Stimulated activated CD4-positive, alpha-beta T cell treated with anti-CD3 and anti-CD28 coated beads, Interleukin-2, amount 100 ng/mL, for 4 hours (primary cell): Measurements from ENCODE around the gene BANF1.

Experiments
- DNase-seq: peaks from one replicate; pipeline ENCODE4 v3.0.0-alpha.2; 2020; ENCODE audit warnings: low read depth

Gene BANF1, protein sequence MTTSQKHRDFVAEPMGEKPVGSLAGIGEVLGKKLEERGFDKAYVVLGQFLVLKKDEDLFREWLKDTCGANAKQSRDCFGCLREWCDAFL

DNA sequence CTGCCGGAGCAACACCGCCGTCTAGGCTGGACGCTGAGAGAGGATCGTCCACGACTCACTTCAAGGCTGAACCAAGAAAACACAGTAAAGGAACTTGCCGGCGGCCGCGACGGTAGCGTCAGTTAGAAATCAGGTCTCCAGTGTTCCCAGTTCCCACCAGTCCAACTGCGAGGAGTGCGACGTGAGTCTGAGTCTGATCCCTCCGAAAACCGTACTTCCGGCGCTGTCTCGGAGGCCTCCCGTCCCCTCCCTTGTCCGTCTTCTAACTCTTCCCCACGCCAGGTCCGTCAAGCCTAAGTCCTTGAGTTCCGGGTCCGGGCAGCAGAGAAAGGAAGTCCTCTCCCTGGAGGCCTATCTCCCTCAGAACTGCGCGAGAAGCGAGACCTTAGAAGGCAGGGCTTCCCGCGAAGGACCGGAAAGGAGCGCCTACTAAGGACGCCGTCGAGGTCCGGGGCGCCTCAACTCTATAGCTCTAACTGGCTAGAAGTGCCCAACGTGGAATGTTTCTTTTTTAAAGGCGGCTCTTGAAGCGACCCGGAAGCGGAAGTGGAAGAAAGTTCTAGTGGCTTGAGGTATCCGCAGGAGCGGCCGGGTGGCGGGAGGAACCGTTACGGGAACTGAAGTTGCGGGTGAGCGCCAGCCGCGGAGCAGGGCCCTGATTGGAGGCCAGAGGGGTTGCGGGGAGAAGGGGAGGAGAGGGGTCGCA is at the start of gene BANF1, which contains the start of gene EIF1AD:
Gene BANF1 (plus strand): TSS at position 562 of the 706 bp plus-strand sequence. CDS start 748 bp downstream, outside the sequence.
Gene EIF1AD (minus strand): TSS at position 216 of the 706 bp plus-strand sequence. CDS start 1,768 bp downstream, outside the sequence.
- DNase-seq, result peak; percentile 87

DNA sequence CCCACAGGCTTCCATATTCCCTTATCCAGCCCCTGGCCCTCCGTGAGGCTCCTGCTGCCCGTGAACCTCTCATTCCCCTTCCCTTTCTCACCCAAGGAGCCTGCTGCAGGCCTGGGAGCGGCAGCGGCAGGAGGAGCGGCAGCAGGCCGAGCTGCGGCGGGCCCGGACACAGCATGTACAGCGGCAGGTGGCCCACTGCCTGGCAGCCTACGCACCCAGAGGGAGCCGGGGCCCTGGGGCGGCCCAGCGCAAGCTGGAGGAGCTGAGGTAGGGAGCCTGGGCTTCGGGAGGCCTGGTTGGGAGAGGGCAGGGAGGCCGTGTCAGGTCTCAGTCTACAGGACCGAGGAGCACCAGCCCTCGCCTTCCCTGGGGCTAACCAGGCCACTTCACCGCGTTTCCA is 48.8 kb upstream of the BANF1 start:
- DNase-seq, result no peak

DNA sequence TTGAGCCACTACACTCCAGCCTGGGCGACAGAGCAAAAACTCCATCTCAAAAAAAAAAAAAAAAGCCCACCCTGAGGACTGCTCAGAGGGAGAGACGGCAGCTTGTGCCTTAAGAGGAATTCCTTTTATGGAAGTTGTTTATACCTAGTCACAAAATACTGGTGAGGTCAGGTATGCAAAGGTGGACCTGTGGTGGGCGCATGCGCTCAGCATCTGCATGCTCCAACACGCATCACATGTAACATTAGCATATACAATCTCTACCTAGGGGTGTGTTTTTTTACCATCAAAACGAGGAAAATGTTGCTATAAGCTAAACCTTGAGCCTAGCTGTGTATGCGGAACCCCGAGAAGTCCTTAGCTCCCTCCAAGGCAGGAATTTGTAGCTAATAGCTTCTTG is 47.5 kb upstream of the BANF1 start:
- DNase-seq, result no peak

DNA sequence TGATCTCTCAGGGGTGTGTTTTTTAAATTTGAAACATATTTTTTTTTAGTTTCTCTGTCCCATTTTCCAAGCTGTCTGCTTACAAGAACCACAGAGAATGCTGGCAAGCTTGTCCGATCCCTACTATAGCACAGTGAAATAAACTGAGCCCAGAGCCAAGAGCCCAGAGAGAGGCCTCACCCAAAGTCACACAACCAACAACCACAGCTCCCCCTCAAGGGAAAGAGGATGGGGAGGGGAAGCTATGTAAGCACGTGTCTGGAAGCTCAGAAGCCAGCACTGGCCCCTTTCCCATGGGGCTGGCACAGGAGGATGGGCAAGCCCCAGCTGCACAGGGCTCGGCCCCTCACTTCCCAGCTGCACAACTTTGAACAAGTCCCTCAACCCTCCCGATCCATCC is 44.0 kb upstream of the BANF1 start:
- no peak for DNase-seq

DNA sequence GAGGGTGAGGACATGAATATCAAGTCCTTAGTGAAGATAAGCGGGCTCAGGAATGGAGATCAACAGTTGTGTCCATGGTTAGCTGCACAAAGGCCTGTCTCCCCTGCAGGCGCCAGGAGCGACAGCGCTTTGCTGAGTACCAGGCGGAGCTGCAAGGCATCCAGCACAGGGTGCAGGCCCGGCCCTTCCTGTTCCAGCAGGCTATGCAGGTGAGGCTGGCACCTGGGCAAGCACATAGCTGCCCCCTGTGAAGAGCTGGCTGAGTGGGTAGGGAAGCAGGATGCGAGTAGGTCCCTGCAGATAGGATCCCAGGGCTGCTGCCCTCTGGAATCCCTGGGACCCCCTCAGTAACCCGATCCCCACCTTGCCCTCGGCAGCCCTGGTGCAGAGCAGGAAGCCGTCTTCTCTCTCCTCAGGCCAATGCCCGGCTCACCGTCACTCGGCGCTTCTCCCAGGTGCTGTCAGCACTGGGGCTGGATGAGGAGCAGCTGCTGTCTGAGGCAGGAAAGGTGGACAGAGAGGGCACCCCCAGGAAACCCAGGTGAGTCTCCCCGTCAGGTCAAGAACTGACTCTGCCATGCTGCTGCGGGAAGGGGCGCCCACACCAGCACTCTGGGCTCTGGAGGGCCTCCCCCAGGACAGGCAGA is 43.4 kb upstream of the BANF1 start:
- DNase-seq, result no peak

DNA sequence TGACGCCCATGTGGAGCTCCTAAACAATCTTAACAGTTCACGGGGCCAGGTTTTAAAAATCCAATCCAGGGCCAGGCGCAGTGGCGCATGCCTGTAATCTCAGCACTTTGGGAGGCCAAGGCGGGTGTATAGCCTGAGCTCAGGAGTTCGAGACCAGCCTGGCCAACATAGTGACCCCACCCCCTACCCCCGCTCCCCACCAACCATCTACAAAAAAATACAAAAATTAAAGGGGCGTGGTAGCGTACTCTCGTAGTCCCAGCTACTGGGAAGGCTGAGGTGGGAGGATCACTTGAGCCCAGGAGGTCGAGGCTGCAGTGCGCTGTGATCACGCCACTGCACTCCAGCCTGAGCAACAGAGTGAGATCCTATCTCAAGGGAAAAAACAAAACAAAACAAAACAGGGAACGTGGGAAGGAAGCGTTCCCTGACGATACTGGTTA is 41.5 kb upstream of the BANF1 start:
- no peak for DNase-seq

DNA sequence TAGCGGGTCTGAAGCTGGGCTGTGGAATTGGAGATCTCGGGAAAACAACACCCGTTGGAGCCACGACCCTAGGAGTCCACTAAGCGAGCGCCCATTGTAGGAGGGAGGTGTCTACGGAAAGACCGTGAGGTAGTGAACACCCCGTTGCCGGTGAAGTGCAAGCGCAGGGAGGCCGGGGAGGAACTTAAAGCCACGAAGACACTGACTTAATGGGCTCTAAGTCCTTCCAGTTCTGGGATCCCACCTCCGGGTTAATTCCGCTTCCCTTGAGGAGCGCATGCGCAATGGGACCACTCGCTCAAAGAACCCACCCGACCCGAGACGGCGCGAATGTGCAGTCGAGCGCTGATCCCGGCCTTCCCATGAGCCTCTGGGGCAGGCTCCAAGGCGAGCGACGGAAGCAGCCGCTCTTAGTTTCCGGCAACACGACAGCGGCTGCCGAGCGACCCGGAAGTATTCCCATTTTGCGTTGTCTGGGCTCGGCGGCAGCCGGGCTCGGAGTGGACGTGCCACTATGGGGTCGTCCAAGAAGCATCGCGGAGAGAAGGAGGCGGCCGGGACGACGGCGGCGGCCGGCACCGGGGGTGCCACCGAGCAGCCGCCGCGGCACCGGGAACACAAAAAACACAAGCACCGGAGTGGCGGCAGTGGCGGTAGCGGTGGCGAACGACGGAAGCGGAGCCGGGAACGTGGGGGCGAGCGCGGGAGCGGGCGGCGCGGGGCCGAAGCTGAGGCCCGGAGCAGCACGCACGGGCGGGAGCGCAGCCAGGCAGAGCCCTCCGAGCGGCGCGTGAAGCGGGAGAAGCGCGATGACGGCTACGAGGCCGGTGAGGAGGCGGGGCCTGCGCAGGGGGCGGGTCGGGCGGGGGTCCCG is 40.8 kb upstream of the BANF1 start, which contains the start of gene SART1:
Gene SART1 (plus strand): TSS at position 468 of the 874 bp plus-strand sequence. CDS start 47 bp downstream, at position 515.
- DNase-seq, result peak; percentile 94

DNA sequence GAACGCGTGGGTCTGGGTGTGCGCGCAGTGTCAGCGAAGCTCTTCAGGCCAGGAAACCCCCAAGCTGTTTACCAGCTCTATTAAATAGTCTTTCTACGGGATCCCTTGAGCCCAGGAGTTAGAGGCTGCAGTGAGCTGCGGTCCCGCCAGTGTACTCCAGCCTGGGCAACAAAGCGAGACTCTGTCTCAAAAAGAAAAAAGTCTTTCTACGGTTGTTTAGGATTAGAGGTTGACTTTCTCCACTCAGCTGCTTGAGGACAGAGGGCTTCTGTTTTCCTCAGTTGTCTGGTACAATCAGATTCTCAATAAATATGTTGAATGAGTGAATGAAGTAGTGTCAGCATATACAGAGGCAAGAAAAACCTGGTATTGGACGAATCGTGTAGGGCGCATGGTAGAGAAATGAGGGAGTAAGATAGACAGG is 40.1 kb upstream of the BANF1 start:
- no peak for DNase-seq

DNA sequence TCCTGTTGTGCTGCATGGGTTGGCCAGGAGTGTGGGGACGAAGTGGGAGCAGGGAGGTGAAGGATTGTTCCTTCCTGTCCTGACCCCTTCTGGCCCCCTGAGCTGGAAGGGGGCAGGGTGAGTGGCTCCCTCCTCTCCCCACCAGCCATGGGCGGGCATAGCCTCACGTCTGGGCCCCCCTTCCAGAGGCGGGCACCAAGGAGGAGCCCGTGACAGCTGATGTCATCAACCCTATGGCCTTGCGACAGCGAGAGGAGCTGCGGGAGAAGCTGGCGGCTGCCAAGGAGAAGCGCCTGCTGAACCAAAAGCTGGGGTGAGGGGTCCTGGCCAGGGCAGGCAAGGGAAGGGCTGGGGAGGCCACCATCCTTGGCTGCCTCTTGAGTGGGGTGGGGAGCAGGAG is 37.4 kb upstream of the BANF1 start:
- no peak for DNase-seq

DNA sequence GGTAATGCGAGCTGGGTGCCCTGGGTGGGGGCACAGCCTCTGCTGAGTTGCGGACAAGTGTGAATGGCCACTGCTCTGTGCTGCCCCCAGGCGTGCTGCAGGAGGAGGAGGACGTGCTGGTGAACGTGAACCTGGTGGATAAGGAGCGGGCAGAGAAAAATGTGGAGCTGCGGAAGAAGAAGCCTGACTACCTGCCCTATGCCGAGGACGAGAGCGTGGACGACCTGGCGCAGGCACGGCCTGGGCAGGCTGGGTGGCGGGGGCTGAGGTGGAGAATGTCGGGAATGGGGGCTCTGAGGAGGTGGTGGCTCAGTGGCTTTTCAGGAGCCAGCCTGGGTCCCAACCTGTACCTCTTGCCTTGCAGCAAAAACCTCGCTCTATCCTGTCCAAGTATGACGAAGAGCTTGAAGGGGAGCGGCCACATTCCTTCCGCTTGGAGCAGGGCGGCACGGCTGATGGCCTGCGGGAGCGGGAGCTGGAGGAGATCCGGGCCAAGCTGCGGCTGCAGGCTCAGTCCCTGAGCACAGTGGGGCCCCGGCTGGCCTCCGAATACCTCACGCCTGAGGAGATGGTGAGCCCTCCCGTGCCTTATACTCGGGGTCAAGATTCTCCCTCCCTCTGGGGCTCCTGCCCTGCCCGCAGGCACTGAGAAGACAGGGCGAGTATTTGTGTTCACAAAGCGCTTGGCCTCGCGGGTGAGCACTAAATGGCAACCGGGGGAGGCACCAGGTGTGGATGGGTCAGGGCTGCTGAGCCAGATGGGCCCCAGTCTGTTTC is 36.1 kb upstream of the BANF1 start:
- no peak for DNase-seq

DNA sequence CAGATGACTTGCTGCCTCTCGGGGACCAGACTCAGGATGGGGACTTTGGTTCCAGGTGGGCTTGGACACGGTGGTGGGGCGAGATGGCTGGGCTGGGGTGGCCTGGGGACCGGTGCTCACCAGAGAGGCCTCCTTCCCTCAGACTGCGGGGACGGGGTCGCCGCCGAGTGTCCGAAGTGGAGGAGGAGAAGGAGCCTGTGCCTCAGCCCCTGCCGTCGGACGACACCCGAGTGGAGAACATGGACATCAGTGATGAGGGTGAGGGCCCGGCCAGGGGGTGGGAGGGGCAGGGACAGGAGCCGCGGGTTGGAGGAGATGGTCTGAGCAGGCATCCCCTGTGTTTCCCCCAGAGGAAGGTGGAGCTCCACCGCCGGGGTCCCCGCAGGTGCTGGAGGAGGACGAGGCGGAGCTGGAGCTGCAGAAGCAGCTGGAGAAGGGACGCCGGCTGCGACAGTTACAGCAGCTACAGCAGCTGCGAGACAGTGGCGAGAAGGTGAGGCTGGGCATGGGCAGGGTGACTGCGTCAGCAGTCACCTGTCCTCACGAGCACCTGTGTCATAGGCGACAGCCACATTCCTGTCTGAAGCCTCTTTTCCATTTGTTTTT is 34.9 kb upstream of the BANF1 start:
- no peak for DNase-seq

DNA sequence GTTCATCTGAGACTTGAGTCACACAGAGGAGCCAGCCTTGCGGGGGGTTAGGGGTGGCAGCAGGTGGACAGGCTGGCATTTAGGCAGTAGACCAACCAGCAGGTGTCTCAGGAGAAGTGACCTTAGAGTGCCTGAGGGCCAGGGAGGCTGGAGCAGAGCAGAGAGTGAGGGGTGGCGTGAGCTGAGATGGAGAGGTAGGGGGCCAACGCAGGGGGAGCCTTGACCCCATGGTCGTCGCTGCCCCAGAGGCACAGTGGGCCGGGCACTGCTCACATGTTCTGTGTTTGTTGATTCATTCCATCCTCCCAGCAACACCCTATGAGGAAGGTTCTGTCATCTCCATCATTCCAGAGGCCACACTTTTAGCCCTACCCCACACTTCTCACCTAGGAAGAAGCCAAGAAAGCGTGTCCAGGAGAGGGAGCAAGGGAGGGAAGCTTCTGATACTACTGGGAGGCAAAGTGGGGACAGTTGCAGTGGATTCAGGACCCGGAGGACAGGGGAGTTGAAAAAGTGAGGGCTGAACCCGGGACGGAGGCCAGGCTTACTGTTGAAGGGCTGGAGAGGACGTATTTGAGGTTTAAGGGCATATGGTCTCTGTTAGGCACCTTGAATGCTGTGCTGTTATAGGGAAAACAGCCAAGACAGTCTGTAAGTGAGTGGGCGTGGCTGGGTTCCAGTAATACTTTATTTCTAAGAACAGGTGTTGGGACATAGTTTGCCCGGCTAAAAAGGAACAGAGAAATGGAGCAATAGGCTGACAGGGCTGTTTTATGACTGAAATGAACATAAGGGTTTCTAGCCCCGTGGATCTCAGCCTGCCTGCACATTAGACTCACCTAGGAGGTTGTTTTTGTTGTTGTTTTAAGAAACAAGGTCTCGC is 33.5 kb upstream of the BANF1 start:
- no peak for DNase-seq

DNA sequence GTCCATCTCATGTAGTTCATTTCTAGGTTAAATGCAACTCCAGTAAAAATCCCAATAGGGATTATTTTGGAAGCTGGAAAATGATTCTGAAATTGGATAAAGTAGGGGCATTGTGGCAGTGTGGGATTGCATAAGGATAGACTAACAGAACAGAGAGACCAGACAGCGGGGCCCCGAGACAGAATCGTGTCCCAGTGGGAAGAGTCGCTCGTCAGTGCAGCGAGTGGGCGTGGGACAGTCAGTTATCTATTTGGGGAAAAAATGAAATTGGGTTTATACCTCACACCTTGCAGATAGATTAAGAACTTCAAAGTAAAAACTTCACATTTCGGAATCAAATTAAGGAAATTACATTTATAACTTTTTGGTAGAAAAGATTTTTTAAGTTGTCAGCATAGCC is 30.2 kb upstream of the BANF1 start:
- no peak for DNase-seq

DNA sequence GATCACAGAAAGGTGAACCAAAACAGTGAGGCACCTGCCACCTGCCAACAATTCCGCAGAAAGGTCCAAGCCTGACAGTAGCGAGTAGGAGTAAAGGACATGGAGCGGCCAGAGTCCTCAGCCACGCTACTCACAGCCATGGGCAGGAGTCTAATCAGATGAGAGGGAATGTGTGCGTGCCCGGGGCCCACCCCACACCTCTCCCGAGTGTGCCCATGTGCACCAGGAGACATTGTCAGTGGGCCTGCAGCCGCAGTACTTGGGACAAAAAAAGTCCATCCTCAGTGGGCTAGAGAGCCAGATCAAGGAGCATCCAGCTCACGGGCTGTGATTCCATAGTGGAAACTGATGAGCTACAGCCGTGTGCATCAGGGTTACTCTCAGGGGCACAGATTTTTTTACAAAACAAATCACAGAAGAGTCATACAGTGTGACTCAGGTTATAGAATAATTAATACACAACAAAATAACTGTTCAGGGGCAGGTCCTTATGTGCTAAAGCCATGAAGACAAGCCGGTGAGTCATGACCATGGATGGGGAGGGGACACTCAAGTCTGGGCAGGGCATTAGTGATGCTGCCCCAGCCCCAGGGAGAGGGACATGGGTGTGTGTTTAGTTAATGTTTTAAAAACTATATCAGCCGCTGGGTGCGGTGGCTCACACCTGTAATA is 28.7 kb upstream of the BANF1 start:
- DNase-seq, result no peak

DNA sequence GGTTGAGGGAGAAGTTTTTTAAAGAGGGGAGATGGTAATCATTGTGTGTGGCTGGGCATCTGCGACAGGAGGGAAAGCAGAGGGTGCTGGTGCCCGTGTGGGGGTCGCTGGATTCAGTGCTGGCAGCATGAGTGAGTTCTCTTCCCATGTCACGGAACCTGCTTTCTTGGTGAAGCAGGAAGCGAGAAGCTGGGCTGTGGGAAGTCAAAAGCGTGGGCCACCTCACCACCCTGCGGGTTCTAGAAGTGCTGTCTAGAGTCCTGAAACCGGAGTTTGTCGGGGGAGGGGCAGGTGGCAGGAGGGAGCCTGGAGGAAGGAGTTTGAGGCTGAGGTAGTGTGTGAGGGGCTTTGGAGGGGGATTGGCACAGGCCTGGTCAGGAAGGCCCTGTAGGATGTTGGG is 26.5 kb upstream of the BANF1 start:
- DNase-seq, result no peak

DNA sequence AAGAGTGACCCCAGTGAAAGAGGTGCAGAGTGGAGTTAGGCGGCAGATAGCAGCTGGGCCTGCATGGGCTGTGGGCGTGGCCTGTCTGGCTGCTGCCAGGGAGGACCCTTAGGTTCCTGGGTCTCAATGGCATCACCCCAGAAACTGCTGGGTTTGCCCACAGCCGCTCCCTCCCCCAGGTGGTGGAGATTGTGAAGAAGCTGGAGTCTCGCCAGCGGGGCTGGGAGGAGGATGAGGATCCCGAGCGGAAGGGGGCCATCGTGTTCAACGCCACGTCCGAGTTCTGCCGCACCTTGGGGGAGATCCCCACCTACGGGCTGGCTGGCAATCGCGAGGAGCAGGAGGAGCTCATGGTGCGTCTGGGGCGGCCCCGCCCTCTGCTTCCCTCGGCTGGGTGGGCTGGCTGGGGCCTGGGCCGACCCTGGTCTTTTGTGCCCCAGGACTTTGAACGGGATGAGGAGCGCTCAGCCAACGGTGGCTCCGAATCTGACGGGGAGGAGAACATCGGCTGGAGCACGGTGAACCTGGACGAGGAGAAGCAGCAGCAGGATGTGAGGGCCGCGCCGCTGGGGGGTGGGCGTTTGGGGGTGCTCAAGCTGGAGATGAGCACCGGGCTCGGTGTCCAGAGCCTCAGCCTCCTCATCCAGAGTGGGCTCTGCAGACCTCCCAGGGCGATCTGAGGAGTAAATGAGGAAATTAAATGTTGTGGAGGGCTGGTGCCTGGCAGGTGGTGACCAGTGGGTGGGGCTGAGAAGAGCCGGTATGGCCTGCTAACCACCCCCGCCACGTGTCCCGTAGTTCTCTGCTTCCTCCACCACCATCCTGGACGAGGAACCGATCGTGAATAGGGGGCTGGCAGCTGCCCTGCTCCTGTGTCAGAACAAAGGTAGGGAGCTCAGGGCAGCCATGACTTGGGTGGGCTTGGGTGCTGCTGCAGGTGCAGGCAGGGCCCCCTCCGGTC is 25.8 kb upstream of the BANF1 start:
- no peak for DNase-seq

DNA sequence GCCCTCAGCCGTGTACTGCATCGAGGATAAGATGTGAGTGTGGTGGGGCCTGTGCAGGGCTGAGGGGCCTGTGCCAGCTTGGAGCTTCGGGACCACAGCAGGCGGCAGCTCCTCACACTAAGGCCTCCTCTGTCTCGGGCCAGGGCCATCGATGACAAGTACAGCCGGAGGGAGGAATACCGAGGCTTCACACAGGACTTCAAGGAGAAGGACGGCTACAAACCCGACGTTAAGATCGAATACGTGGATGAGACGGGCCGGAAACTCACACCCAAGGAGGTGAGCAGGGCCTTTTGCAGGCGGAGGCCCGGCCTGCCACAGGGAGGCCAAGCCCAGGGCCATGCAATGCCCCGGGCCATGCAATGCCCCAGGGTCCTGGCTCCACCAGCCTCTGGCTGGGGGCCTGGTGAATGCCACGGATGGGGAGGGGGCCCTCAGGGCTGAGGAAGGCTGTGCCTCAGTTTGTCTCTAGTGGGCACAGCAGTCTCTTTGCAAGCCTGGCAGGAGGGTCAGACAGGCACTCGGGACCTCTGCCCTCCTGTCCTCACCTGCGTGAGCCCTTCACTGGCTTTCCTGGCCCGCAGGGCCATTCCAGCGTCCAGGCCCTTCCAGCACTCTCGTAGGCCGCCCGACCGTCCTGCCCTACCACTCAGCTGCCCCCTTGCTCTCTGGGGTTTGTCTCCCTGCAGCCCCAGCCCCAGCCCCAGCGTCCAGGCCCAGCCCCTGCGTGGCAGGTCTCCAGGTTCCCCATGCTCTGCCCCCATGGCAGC is 24.5 kb upstream of the BANF1 start:
- no peak for DNase-seq
